Muscle layer of colon (tissue), 2 donors: Measurements from ENCODE around the gene SLIT3.

ENCODE experiments used
- H3K27ac ChIP-seq: one replicate; pipeline ENCODE4 v1.7.0; 2013; ENCODE audit warnings: low read depth, mild to moderate bottlenecking, low read length, moderate library complexity
- H3K27me3 ChIP-seq, 2 donors: one replicate each; pipeline ENCODE4 v1.7.0; 2013; ENCODE audit warnings: low read length in 2 of 2, mild to moderate bottlenecking in 2 of 2; ENCODE audit not compliant: insufficient read depth in 2 of 2, control insufficient read depth in 1 of 2
- H3K36me3 ChIP-seq: one replicate; pipeline ENCODE4 v1.7.0; 2013; ENCODE audit warnings: mild to moderate bottlenecking, low read length; ENCODE audit not compliant: insufficient read depth
- H3K4me1 ChIP-seq: one replicate; pipeline ENCODE4 v1.7.0; 2013; ENCODE audit warnings: mild to moderate bottlenecking, low read length; ENCODE audit not compliant: insufficient read depth
- H3K4me3 ChIP-seq, 2 donors: one replicate each; pipeline ENCODE4 v1.7.0; 2013; ENCODE audit warnings: low read length in 2 of 2, low read depth in 1 of 2, mild to moderate bottlenecking in 1 of 2, moderate library complexity in 1 of 2
- H3K9ac ChIP-seq: one replicate; pipeline ENCODE4 v1.7.0; 2013; ENCODE audit warnings: low read length
- H3K9me3 ChIP-seq: one replicate; pipeline ENCODE4 v1.7.0; 2013; ENCODE audit warnings: mild to moderate bottlenecking, low read length
- donor health status: abdominal sarcoma.
- donor health status: Adenocarcinoma of cecum.

SLIT3 gene

GRCh38 chr5:168960497-168960896 is 340.4 kb downstream of the SLIT3 start:
- no peak overlapping the region for H3K9ac ChIP-seq
- H3K27me3 ChIP-seq = no peaks in the 10 kb centered on the region
- no peaks in the 10 kb centered on the region for H3K4me1 ChIP-seq
- no peaks in the 10 kb centered on the region for H3K36me3 ChIP-seq
- no peaks in the 10 kb centered on the region for H3K9me3 ChIP-seq
- H3K4me3 ChIP-seq = no peak overlapping the region
- no peak overlapping the region for H3K27ac ChIP-seq

- no peak overlapping the region for H3K4me3 ChIP-seq
- H3K27me3 ChIP-seq = no peaks in the 10 kb centered on the region
- peaks cover 22% of the 10 kb centered on the region for H3K4me1 ChIP-seq
- no peaks in the 10 kb centered on the region for H3K9me3 ChIP-seq
- H3K36me3 ChIP-seq = no peaks in the 10 kb centered on the region
- H3K27ac ChIP-seq = no peak overlapping the region
- H3K9ac ChIP-seq = no peak overlapping the region
Observed at GRCh38 chr5:168953351-168953750, 347.6 kb downstream of the SLIT3 start.

GRCh38 chr5:168952196-168952595 is 348.7 kb downstream of the SLIT3 start:
- Histone ChIP-seq H3K27me3 (no peaks in the 10 kb centered on the region), H3K9ac (no peak overlapping the region), H3K4me3 (no peak overlapping the region), H3K36me3 (no peaks in the 10 kb centered on the region), H3K4me1 (peaks cover 22% of the 10 kb centered on the region), H3K9me3 (no peaks in the 10 kb centered on the region), H3K27ac (peak overlapping the region; percentile 37)

- Histone ChIP-seq H3K27me3 (no peaks in the 10 kb centered on the region), H3K27ac (peak overlapping the region; percentile 37), H3K9ac (no peak overlapping the region), H3K4me1 (peaks cover 22% of the 10 kb centered on the region), H3K4me3 (no peak overlapping the region), H3K9me3 (no peaks in the 10 kb centered on the region), H3K36me3 (no peaks in the 10 kb centered on the region)
Observed at GRCh38 chr5:168951769-168952168, 349.2 kb downstream of the SLIT3 start.

GRCh38 chr5:168951356-168951755 is 349.6 kb downstream of the SLIT3 start:
- Histone ChIP-seq H3K9me3 (no peaks in the 10 kb centered on the region), H3K27ac (no peak overlapping the region)

GRCh38 chr5:168950241-168950951 is 350.5 kb downstream of the SLIT3 start:
- H3K4me1 ChIP-seq = peaks cover 22% of the 10 kb centered on the region
- H3K4me3 ChIP-seq = no peak overlapping the region
- no peaks in the 10 kb centered on the region for H3K9me3 ChIP-seq
- no peak overlapping the region for H3K27ac ChIP-seq
- no peaks in the 10 kb centered on the region for H3K27me3 ChIP-seq
- H3K9ac ChIP-seq = no peak overlapping the region
- H3K36me3 ChIP-seq = no peaks in the 10 kb centered on the region

More at GRCh38 chr5:168951356-168951755, 349.6 kb downstream of the SLIT3 start:
- Histone ChIP-seq H3K9ac (no peak overlapping the region), H3K4me3 (no peak overlapping the region), H3K27me3 (no peaks in the 10 kb centered on the region), H3K36me3 (no peaks in the 10 kb centered on the region), H3K4me1 (peaks cover 22% of the 10 kb centered on the region)

GRCh38 chr5:168948746-168949145 is 352.2 kb downstream of the SLIT3 start:
- Histone ChIP-seq H3K27me3 (no peaks in the 10 kb centered on the region), H3K27ac (no peak overlapping the region), H3K9ac (no peak overlapping the region), H3K36me3 (no peaks in the 10 kb centered on the region), H3K4me1 (peaks cover 22% of the 10 kb centered on the region), H3K4me3 (no peak overlapping the region), H3K9me3 (no peaks in the 10 kb centered on the region)

- Histone ChIP-seq H3K27me3 (no peaks in the 10 kb centered on the region), H3K4me1 (peaks cover 18% of the 10 kb centered on the region), H3K4me3 (no peak overlapping the region), H3K9me3 (no peaks in the 10 kb centered on the region), H3K36me3 (no peaks in the 10 kb centered on the region), H3K9ac (no peak overlapping the region), H3K27ac (no peak overlapping the region)
Observed at GRCh38 chr5:168947212-168947868, 353.6 kb downstream of the SLIT3 start.

- Histone ChIP-seq H3K27me3 (no peaks in the 10 kb centered on the region), H3K4me1 (peaks cover 9% of the 10 kb centered on the region), H3K36me3 (no peaks in the 10 kb centered on the region), H3K27ac (no peak overlapping the region), H3K9me3 (no peaks in the 10 kb centered on the region), H3K9ac (no peak overlapping the region), H3K4me3 (no peak overlapping the region)
Observed at GRCh38 chr5:168946363-168946762, 354.6 kb downstream of the SLIT3 start.

GRCh38 chr5:168944004-168944403 is 356.9 kb downstream of the SLIT3 start:
- Histone ChIP-seq H3K9me3 (no peaks in the 10 kb centered on the region), H3K27ac (no peak overlapping the region), H3K4me3 (no peak overlapping the region), H3K36me3 (no peaks in the 10 kb centered on the region), H3K27me3 (no peaks in the 10 kb centered on the region), H3K4me1 (no peaks in the 10 kb centered on the region), H3K9ac (no peak overlapping the region)

GRCh38 chr5:168943091-168943884 is 357.7 kb downstream of the SLIT3 start:
- H3K4me3 ChIP-seq = no peak overlapping the region
- no peaks in the 10 kb centered on the region for H3K4me1 ChIP-seq
- no peak overlapping the region for H3K27ac ChIP-seq
- no peak overlapping the region for H3K9ac ChIP-seq
- no peaks in the 10 kb centered on the region for H3K36me3 ChIP-seq
- H3K27me3 ChIP-seq = no peaks in the 10 kb centered on the region
- no peaks in the 10 kb centered on the region for H3K9me3 ChIP-seq
